ENCODE measurements around the gene DHRS2.

Gene DHRS2

DNA sequence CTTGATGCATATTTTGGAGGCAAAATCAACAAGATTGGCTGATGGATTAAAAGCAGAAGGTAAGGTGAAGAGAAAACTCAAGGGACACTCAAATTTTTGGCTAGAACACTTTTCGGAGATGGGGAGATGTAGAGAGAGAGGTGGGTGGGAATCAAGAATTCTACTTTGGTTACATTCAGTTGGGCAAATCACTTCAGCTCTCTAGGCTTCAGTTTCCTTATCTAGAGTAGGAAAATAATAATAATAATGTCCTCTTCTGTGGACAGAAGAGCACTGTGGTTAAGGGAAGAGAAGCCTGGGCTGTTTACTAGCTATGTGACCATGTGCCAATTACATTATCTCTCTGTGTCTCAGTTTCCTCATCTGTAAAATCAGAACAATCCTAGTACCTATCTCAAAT is 23.4 kb upstream of the DHRS2 start:
- Histone ChIP-seq H3K4me1 (ENCODE audit: insufficient read depth, low read length) (peaks cover 17% of the 10 kb centered on the region), H3K79me2 (ENCODE audit: insufficient read depth, low read length) (no peaks in the 10 kb centered on the region), H3K27me3 (ENCODE audit: insufficient read depth, low read length, poor library complexity) (no peaks in the 10 kb centered on the region), H2AFZ (ENCODE audit: low read depth, low read length) (no peak overlapping the region), H3K27ac (ENCODE audit: low read length) (no peak overlapping the region), H3K9ac (ENCODE audit: low read depth, low read length) (no peak overlapping the region), H3K4me3 (ENCODE audit: low read depth in 1 of 2, low read length in 2 of 2) (no peak overlapping the region), H3K36me3 (ENCODE audit: insufficient read depth, low read length) (no peaks in the 10 kb centered on the region), H4K20me1 (ENCODE audit: insufficient read depth, low read length) (no peaks in the 10 kb centered on the region), H3K9me3 (ENCODE audit: insufficient read depth, low read length, severe bottlenecking) (peaks cover 3% of the 10 kb centered on the region), H3K4me2 (ENCODE audit: insufficient read depth, low read length) (no peak overlapping the region)
- no peak for TF ChIP-seq EZH2 (IDR thresholded peaks at IDR 0.05; ENCODE audit: borderline replicate concordance, low read depth, low read length, severe bottlenecking)
- TF ChIP-seq, protein P1, sequence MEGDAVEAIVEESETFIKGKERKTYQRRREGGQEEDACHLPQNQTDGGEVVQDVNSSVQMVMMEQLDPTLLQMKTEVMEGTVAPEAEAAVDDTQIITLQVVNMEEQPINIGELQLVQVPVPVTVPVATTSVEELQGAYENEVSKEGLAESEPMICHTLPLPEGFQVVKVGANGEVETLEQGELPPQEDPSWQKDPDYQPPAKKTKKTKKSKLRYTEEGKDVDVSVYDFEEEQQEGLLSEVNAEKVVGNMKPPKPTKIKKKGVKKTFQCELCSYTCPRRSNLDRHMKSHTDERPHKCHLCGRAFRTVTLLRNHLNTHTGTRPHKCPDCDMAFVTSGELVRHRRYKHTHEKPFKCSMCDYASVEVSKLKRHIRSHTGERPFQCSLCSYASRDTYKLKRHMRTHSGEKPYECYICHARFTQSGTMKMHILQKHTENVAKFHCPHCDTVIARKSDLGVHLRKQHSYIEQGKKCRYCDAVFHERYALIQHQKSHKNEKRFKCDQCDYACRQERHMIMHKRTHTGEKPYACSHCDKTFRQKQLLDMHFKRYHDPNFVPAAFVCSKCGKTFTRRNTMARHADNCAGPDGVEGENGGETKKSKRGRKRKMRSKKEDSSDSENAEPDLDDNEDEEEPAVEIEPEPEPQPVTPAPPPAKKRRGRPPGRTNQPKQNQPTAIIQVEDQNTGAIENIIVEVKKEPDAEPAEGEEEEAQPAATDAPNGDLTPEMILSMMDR (IDR thresholded peaks at IDR 0.05; ENCODE audit: borderline replicate concordance, extremely low read depth, low read length, poor library complexity, severe bottlenecking): no peak
- no peak for DNase-seq
- ATAC-seq (ENCODE audit: insufficient read depth, low read depth): no peak

DNA sequence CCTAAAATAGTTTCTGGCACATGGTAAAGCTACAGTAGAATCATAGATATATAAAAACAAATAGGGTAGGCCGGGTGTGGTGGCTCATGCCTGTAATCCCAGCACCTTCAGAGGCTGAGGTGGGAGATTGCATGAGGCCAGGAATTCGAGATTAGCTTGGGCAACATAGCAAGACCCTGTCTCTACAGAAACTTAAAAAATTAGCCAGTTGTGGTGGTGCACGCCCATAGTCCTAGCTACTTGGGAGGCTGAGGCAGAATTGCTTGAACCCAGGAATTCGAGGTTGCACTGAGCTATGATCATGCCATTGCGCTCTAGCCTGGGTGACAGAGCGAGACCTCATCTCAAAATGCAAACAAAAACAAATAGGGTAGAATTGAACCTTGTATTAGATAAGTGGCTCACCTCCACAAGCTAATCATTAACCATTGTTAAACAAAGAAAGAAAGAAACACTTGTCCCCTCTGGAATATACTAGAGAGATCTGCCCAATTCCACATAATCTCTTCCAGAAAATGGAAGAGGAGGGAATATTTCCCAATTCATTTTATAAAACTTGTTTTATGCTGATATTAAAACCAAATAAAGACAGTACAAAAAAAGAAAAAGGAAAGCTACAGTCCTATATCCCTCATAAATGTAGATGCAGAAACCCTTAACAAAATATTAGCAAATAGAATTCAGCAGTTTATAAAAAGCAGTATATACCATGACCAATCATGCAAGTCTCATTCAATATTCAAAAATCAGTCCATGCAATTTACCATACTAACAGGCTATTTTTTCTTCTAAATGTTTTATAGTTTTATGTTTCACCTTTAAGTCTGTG is 22.7 kb upstream of the DHRS2 start:
- H3K79me2 ChIP-seq (ENCODE audit: insufficient read depth, low read length): no peaks in the 10 kb centered on the region
- no peaks in the 10 kb centered on the region for H3K36me3 ChIP-seq (ENCODE audit: insufficient read depth, low read length)
- no peak overlapping the region for H3K9ac ChIP-seq (ENCODE audit: low read depth, low read length)
- no peak overlapping the region for H3K4me2 ChIP-seq (ENCODE audit: insufficient read depth, low read length)
- no peaks in the 10 kb centered on the region for H3K27me3 ChIP-seq (ENCODE audit: insufficient read depth, low read length, poor library complexity)
- TF ChIP-seq EZH2 (IDR thresholded peaks at IDR 0.05; ENCODE audit: borderline replicate concordance, low read depth, low read length, severe bottlenecking): no peak
- TF ChIP-seq, protein P1 (IDR thresholded peaks at IDR 0.05; ENCODE audit: borderline replicate concordance, extremely low read depth, low read length, poor library complexity, severe bottlenecking): no peak
- ATAC-seq (ENCODE audit: insufficient read depth, low read depth) (no peak), DNase-seq (no peak)
- no peaks in the 10 kb centered on the region for H4K20me1 ChIP-seq (ENCODE audit: insufficient read depth, low read length)
- H3K27ac ChIP-seq (ENCODE audit: low read length): no peak overlapping the region
- H3K9me3 ChIP-seq (ENCODE audit: insufficient read depth, low read length, severe bottlenecking): peaks cover 3% of the 10 kb centered on the region
- H3K4me3 ChIP-seq (ENCODE audit: low read depth in 1 of 2, low read length in 2 of 2): no peak overlapping the region
- H3K4me1 ChIP-seq (ENCODE audit: insufficient read depth, low read length): peaks cover 17% of the 10 kb centered on the region
- H2AFZ ChIP-seq (ENCODE audit: low read depth, low read length): no peak overlapping the region

DNA sequence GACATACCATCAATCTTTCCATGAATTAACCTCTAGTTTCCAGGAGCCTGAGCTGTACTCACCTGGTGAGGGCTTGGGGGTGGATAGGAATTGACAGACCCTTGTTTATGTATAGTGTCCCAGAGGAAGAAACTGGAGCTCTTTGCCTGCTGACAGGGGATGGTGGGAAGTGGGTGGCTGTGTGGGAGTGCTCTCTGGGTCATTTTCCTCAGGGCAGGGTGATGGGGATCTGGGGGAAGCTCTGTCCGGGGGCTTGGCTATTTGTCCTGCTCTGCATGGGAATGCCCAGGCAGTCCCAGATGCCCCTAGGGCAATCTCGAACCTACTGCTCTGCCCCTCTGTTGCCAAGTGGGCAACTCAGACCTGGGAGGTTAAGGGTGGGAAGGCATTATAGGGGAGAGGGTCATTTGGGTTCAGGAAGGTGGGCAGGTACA is 21.8 kb upstream of the DHRS2 start:
- H3K4me2 ChIP-seq (ENCODE audit: insufficient read depth, low read length): no peak overlapping the region
- H4K20me1 ChIP-seq (ENCODE audit: insufficient read depth, low read length): no peaks in the 10 kb centered on the region
- ATAC-seq (ENCODE audit: insufficient read depth, low read depth) (no peak), DNase-seq (no peak)
- no peaks in the 10 kb centered on the region for H3K79me2 ChIP-seq (ENCODE audit: insufficient read depth, low read length)
- H3K36me3 ChIP-seq (ENCODE audit: insufficient read depth, low read length): no peaks in the 10 kb centered on the region
- H3K9ac ChIP-seq (ENCODE audit: low read depth, low read length): no peak overlapping the region
- TF ChIP-seq EZH2 (IDR thresholded peaks at IDR 0.05; ENCODE audit: borderline replicate concordance, low read depth, low read length, severe bottlenecking): no peak
- TF ChIP-seq, protein P1 (IDR thresholded peaks at IDR 0.05; ENCODE audit: borderline replicate concordance, extremely low read depth, low read length, poor library complexity, severe bottlenecking): no peak
- no peak overlapping the region for H3K27ac ChIP-seq (ENCODE audit: low read length)
- peaks cover 3% of the 10 kb centered on the region for H3K9me3 ChIP-seq (ENCODE audit: insufficient read depth, low read length, severe bottlenecking)
- no peak overlapping the region for H3K4me3 ChIP-seq (ENCODE audit: low read depth in 1 of 2, low read length in 2 of 2)
- H2AFZ ChIP-seq (ENCODE audit: low read depth, low read length): no peak overlapping the region
- H3K27me3 ChIP-seq (ENCODE audit: insufficient read depth, low read length, poor library complexity): no peaks in the 10 kb centered on the region
- H3K4me1 ChIP-seq (ENCODE audit: insufficient read depth, low read length): peaks cover 17% of the 10 kb centered on the region

All from DND-41 (cell line).